Measurements from ENCODE around the gene NUCKS1. TPM values are rescaled to one million over a fixed set of nuclear protein-coding genes. Genes with fewer than 3 reads are reported as not detected.

The NUCKS1 gene
- 84.7 and 185 TPM in 2 replicates for total RNA-seq

GRCh38 chr1:205750138-205751035 is at the start of gene NUCKS1:
Gene NUCKS1 (minus strand): TSS chr1:205750182. CDS start chr1:205749973, 209 bp downstream.

GRCh38 chr1:205775015-205775716 is 25.2 kb upstream of the NUCKS1 start, which contains the start of gene RAB29:
Gene RAB29 (minus strand): TSS chr1:205775482. CDS start chr1:205774956, 526 bp downstream.

GRCh38 chr1:205680073-205680851 is 69.7 kb downstream of the NUCKS1 start, which contains the start of gene SLC45A3:
Gene SLC45A3 (minus strand): TSS chr1:205680509. CDS start chr1:205664656, 15,853 bp downstream.

Small RNA genes lying within 50 kb of the gene (small RNA-seq; reads per million reads assigned to genes)
- gene RF00017 (ENCODE audit: low replicate concordance): not detected
- gene RF00139 (ENCODE audit: low replicate concordance): not detected

Other genes starting within 250 kb of the NUCKS1 start
- 0.14 and 0.22 TPM in 2 replicates for gene CDK18, start 245.5 kb downstream of the NUCKS1 start, total RNA-seq
- gene ELK4, start 118.2 kb downstream of the NUCKS1 start, total RNA-seq: 16.6 and 26.9 TPM in 2 replicates
- 5.7 and 11.9 TPM in 2 replicates for gene SLC45A3, start 69.7 kb downstream of the NUCKS1 start, total RNA-seq
- 15.3 and 18.4 TPM in 2 replicates for gene RAB29, start 25.3 kb upstream of the NUCKS1 start, total RNA-seq
- 17.0 and 21.2 TPM in 2 replicates for gene SLC41A1, start 63.0 kb upstream of the NUCKS1 start, total RNA-seq
- gene PM20D1, start 100.0 kb upstream of the NUCKS1 start, total RNA-seq: not detected in 2 replicates
- not detected in 2 replicates for gene SLC26A9, start 193.3 kb upstream of the NUCKS1 start, total RNA-seq

Measured in placental pericyte (primary cell).